ENCODE measurements around the gene KRTAP4-16. TPM values are rescaled to one million over a fixed set of nuclear protein-coding genes. Genes with fewer than 3 reads are reported as not detected.

KRTAP4-16 gene
- total and polyA plus RNA-seq, 2 of the 8 experiments (the other 6 are each of a cell fraction or from before 2014, with no cell fraction given): not detected

DNA sequence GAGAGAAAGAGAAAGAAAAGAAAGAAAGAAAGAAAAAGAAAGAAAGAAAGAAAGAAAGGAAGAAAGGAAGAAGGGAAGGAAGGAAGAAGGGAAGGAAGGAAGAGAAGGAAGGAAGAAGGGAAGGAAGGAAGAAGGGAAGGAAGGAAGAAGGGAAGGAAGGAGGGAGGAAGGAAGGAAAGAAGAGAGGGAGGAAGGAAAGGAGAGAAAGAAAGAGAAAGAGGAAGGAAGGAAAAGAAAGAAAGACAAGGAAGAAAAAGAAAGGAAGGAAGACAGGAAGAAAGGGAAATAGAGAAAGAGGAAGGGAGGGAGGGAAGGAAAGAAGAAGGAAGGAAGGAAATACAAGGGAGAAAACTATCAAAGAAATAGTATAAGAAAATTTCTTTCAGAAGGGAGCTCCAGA lies 25.2 kb downstream of the KRTAP4-16 start:
- Histone ChIP-seq H2BK5ac (ENCODE audit: low read depth, low read length) (no peak overlapping the region), H2AK5ac (ENCODE audit: low read depth, low read length) (no peak overlapping the region), H2BK120ac (replicated peaks; ENCODE audit: low read depth, low read length) (no peak overlapping the region), H3K18ac (ENCODE audit: extremely low read depth, low read length) (no peak overlapping the region), H4K20me1 (replicated peaks in 1 of 2; ENCODE audit: control insufficient read depth in 1 of 2, insufficient read depth in 2 of 2, low read length in 2 of 2) (no peaks in the 10 kb centered on the region), H3K36me3 (ENCODE audit: control insufficient read depth in 2 of 4, insufficient read depth in 4 of 4, low read length in 3 of 4) (no peaks in the 10 kb centered on the region), H2BK15ac (ENCODE audit: low read length) (no peak overlapping the region), H3K4me1 (replicated peaks in 1 of 4; ENCODE audit: control insufficient read depth in 3 of 4, insufficient read depth in 4 of 4, low read length in 3 of 4) (no peaks in the 10 kb centered on the region), H3K9ac (replicated peaks in 1 of 4; ENCODE audit: extremely low read depth in 1 of 4, low read depth in 3 of 4, low read length in 3 of 4) (no peak overlapping the region), H4K91ac (replicated peaks; ENCODE audit: insufficient read length, low read length) (no peak overlapping the region), H3K14ac (ENCODE audit: insufficient read length) (no peak overlapping the region), H3K4me3 (ENCODE audit: extremely low read depth in 1 of 4, insufficient read depth in 2 of 4, low read depth in 3 of 4, low read length in 4 of 4) (no peak overlapping the region), H3K79me2 (ENCODE audit: control insufficient read depth in 1 of 2, insufficient read depth in 2 of 2, low read length in 2 of 2) (no peaks in the 10 kb centered on the region), H3K56ac (replicated peaks; ENCODE audit: insufficient read length, low read depth, low read length) (no peak overlapping the region), H3K23me2 (ENCODE audit: low read depth, low read length) (no peaks in the 10 kb centered on the region), H4K5ac (ENCODE audit: insufficient read length, low read depth, low read length) (no peak overlapping the region), H2BK20ac (ENCODE audit: low read length) (no peak overlapping the region), H3K23ac (ENCODE audit: insufficient read length) (no peak overlapping the region), H3K4ac (replicated peaks; ENCODE audit: insufficient read length, low read depth, low read length) (no peak overlapping the region), H2BK12ac (ENCODE audit: low read depth, low read length) (no peak overlapping the region), H3K4me2 (ENCODE audit: insufficient read depth in 1 of 2, low read depth in 2 of 2, low read length in 2 of 2) (no peak overlapping the region), H2AFZ (ENCODE audit: low read length) (no peak overlapping the region), H3K27me3 (replicated peaks in 1 of 4; ENCODE audit: control insufficient read depth in 3 of 4, extremely low read depth in 1 of 4, insufficient read depth in 3 of 4, low read length in 3 of 4) (no peaks in the 10 kb centered on the region), H3K9me3 (ENCODE audit: insufficient read depth in 2 of 2, low read depth in 1 of 2, low read length in 1 of 2) (no peaks in the 10 kb centered on the region), H4K8ac (ENCODE audit: extremely low read depth, insufficient read depth, low read length) (no peak overlapping the region), H3K79me1 (ENCODE audit: low read depth, low read length) (no peaks in the 10 kb centered on the region), H3K27ac (ENCODE audit: low read depth, low read length) (no peak overlapping the region)
- ChIA-PET POLR2A (ENCODE audit: partially characterized antibody) (no interaction called here), CTCF (ENCODE audit: partially characterized antibody) (no interaction called here)
- no peak for FAIRE-seq
- DNase-seq (ENCODE audit: low read depth in 1 of 2, low spot score in 2 of 2): no peak
- no peak for TF ChIP-seq FOSL1 (IDR thresholded peaks at IDR 0.05; ENCODE audit: insufficient read depth, low read depth, low read length)
- no peak for TF ChIP-seq CHD1 (IDR thresholded peaks at IDR 0.05; ENCODE audit: low read depth, low read length)
- TF ChIP-seq TBP (IDR thresholded peaks at IDR 0.05; ENCODE audit: low read depth, low read length): no peak
- TF ChIP-seq GTF2F1 (IDR thresholded peaks at IDR 0.05; ENCODE audit: borderline replicate concordance, low read depth, low read length): no peak
- no peak for TF ChIP-seq PHF8 (conservative IDR thresholded peaks at IDR 0.05; ENCODE audit: low read depth, low read length)
- no peak for TF ChIP-seq SIRT6 (IDR thresholded peaks at IDR 0.05; ENCODE audit: low read length)
- TF ChIP-seq, protein P1, sequence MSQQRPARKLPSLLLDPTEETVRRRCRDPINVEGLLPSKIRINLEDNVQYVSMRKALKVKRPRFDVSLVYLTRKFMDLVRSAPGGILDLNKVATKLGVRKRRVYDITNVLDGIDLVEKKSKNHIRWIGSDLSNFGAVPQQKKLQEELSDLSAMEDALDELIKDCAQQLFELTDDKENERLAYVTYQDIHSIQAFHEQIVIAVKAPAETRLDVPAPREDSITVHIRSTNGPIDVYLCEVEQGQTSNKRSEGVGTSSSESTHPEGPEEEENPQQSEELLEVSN (IDR thresholded peaks at IDR 0.05): no peak
- TF ChIP-seq CBX5 (IDR thresholded peaks at IDR 0.05; ENCODE audit: low read depth, low read length): no peak
- no peak for TF ChIP-seq CREB1 (IDR thresholded peaks at IDR 0.05)
